Skin epidermis (tissue), 12 donors: ENCODE measurements around the gene PPM1H.
"Not testable (repeated sequence)": the region's sequence is repeated elsewhere in the genome, so short reads cannot be mapped to it uniquely, and the experiment has no call there.

ENCODE experiments used
- H3K27ac ChIP-seq, 21 experiments: fragments of 200-600 bp; sonication (generic) in 11 of 21; one replicate each; pipeline ENCODE4 v1.5.0; 2020; ENCODE audit warnings: mild to moderate bottlenecking in 3 of 21, inconsistent platforms in 2 of 21, moderate library complexity in 2 of 21
- H3K4me3 ChIP-seq, 7 experiments: fragments of 200-600 bp; sonication (generic) in 2 of 7; one replicate each; pipeline ENCODE4 v1.5.0; 2020; ENCODE audit warnings: inconsistent platforms in 2 of 7, mild to moderate bottlenecking in 2 of 7, moderate library complexity in 1 of 7

The PPM1H gene

GRCh38 chr12:62934799-62935674 lies at the start of gene PPM1H:
Gene PPM1H (minus strand): TSS chr12:62935150. CDS start chr12:62934736, 414 bp downstream.
- Histone ChIP-seq H3K4me3 (peak within 1 kb of the TSS; percentile 49 to 79 (median 60)), H3K27ac (peak within 1 kb of the TSS in 13 of 21 experiments; percentile 4 to 74 (median 42))

GRCh38 chr12:62983594-62983993 lies 48.6 kb upstream of the PPM1H start:
- H3K4me3 ChIP-seq = no peak overlapping the region
- no peak overlapping the region for H3K27ac ChIP-seq

GRCh38 chr12:62978768-62979167 lies 43.8 kb upstream of the PPM1H start:
- H3K4me3 ChIP-seq = no peak overlapping the region

GRCh38 chr12:62977883-62978282 lies 42.9 kb upstream of the PPM1H start:
- H3K27ac ChIP-seq = no peak overlapping the region
- H3K4me3 ChIP-seq = no peak overlapping the region

More at GRCh38 chr12:62978768-62979167, 43.8 kb upstream of the PPM1H start:
- no peak overlapping the region for H3K27ac ChIP-seq

- H3K27ac ChIP-seq = no peak overlapping the region
- no peak overlapping the region for H3K4me3 ChIP-seq
These were observed 42.5 kb upstream of the PPM1H start for GRCh38 chr12:62977418-62977817.

- no peak overlapping the region for H3K4me3 ChIP-seq
- H3K27ac ChIP-seq = no peak overlapping the region
These were observed 41.2 kb upstream of the PPM1H start for GRCh38 chr12:62976110-62976662.

- Histone ChIP-seq H3K27ac (no peak overlapping the region), H3K4me3 (no peak overlapping the region)
These were observed 37.0 kb upstream of the PPM1H start for GRCh38 chr12:62971769-62972525.

GRCh38 chr12:62969695-62970094 lies 34.7 kb upstream of the PPM1H start:
- Histone ChIP-seq H3K27ac (no peak overlapping the region), H3K4me3 (no peak overlapping the region)

- Histone ChIP-seq H3K27ac (no peak overlapping the region), H3K4me3 (no peak overlapping the region)
These were observed 32.8 kb upstream of the PPM1H start for GRCh38 chr12:62967701-62968100.

GRCh38 chr12:62966990-62967506 lies 32.1 kb upstream of the PPM1H start:
- Histone ChIP-seq H3K27ac (no peak overlapping the region), H3K4me3 (no peak overlapping the region)

- H3K27ac ChIP-seq, H3K4me3 ChIP-seq: not testable (repeated sequence)
These were observed 31.6 kb upstream of the PPM1H start for GRCh38 chr12:62966446-62966989.

- H3K27ac ChIP-seq, H3K4me3 ChIP-seq: not testable (repeated sequence)
These were observed 30.8 kb upstream of the PPM1H start for GRCh38 chr12:62965700-62966099.

GRCh38 chr12:62965242-62965641 lies 30.3 kb upstream of the PPM1H start:
- H3K27ac ChIP-seq, H3K4me3 ChIP-seq: not testable (repeated sequence)

- H3K4me3 ChIP-seq = no peak overlapping the region
- H3K27ac ChIP-seq = no peak overlapping the region
These were observed 28.6 kb upstream of the PPM1H start for GRCh38 chr12:62963486-62964041.

GRCh38 chr12:62960324-62960723 lies 25.4 kb upstream of the PPM1H start:
- Histone ChIP-seq H3K27ac (no peak overlapping the region), H3K4me3 (no peak overlapping the region)

GRCh38 chr12:62959745-62960144 lies 24.8 kb upstream of the PPM1H start:
- H3K4me3 ChIP-seq = no peak overlapping the region
- H3K27ac ChIP-seq = no peak overlapping the region

- Histone ChIP-seq H3K4me3 (no peak overlapping the region), H3K27ac (no peak overlapping the region)
These were observed 22.4 kb upstream of the PPM1H start for GRCh38 chr12:62957233-62957953.

GRCh38 chr12:62955678-62956077 lies 20.7 kb upstream of the PPM1H start:
- no peak overlapping the region for H3K4me3 ChIP-seq
- H3K27ac ChIP-seq = no peak overlapping the region

GRCh38 chr12:62950317-62950716 lies 15.4 kb upstream of the PPM1H start:
- Histone ChIP-seq H3K4me3 (no peak overlapping the region), H3K27ac (no peak overlapping the region)
